Ishikawa (cell line): ENCODE results near the gene MSH5.

Experiments used
- CEBPB ChIP-seq: IDR thresholded peaks from 2 replicates; pipeline ENCODE4 v1.6.1; 2012
- CREB1 ChIP-seq: IDR thresholded peaks from 2 replicates; pipeline ENCODE4 v1.6.1; 2012; ENCODE audit warnings: low read depth
- EGR1 ChIP-seq: IDR thresholded peaks from 2 replicates; pipeline ENCODE4 v1.6.1; 2012
- EP300 ChIP-seq: IDR thresholded peaks from 2 replicates; pipeline ENCODE4 v1.6.1; 2012; ENCODE audit warnings: borderline replicate concordance
- FOXM1 ChIP-seq: IDR thresholded peaks from 2 replicates; pipeline ENCODE4 v1.6.1; 2012; ENCODE audit warnings: low read depth, borderline replicate concordance
- NFIC ChIP-seq: IDR thresholded peaks from 2 replicates; pipeline ENCODE4 v1.6.1; 2012
- RAD21 ChIP-seq: IDR thresholded peaks from 2 replicates; pipeline ENCODE4 v1.6.1; 2012; ENCODE audit warnings: low read depth
- TAF1 ChIP-seq: IDR thresholded peaks from 2 replicates; pipeline ENCODE4 v1.6.1; 2012; ENCODE audit warnings: low read depth, mild to moderate bottlenecking
- TCF12 ChIP-seq: IDR thresholded peaks from 2 replicates; pipeline ENCODE4 v1.6.1; 2012; ENCODE audit warnings: low read depth
- TEAD4 ChIP-seq: IDR thresholded peaks from 2 replicates; pipeline ENCODE4 v1.6.1; 2012
- YY1 ChIP-seq: IDR thresholded peaks from 2 replicates; pipeline ENCODE4 v1.6.1; 2012; ENCODE audit warnings: low read depth
- ZBTB7A ChIP-seq: IDR thresholded peaks from 2 replicates; pipeline ENCODE4 v1.6.1; 2012; ENCODE audit warnings: low read depth
- TF ChIP-seq, protein P1 (sequence below): IDR thresholded peaks from 2 replicates; pipeline ENCODE4 v1.6.1; 2012; ENCODE audit warnings: low read depth, mild to moderate bottlenecking
- TF ChIP-seq, protein P2 (sequence below): IDR thresholded peaks from 2 replicates; pipeline ENCODE4 v1.6.1; 2012
- TF ChIP-seq, protein P3 (sequence below): IDR thresholded peaks from 2 replicates; pipeline ENCODE4 v1.6.1; 2012

MSH5 gene

GRCh38 chr6:31737315-31737990 lies 2.4 kb upstream of the MSH5 start:
- TF ChIP-seq, protein P1, sequence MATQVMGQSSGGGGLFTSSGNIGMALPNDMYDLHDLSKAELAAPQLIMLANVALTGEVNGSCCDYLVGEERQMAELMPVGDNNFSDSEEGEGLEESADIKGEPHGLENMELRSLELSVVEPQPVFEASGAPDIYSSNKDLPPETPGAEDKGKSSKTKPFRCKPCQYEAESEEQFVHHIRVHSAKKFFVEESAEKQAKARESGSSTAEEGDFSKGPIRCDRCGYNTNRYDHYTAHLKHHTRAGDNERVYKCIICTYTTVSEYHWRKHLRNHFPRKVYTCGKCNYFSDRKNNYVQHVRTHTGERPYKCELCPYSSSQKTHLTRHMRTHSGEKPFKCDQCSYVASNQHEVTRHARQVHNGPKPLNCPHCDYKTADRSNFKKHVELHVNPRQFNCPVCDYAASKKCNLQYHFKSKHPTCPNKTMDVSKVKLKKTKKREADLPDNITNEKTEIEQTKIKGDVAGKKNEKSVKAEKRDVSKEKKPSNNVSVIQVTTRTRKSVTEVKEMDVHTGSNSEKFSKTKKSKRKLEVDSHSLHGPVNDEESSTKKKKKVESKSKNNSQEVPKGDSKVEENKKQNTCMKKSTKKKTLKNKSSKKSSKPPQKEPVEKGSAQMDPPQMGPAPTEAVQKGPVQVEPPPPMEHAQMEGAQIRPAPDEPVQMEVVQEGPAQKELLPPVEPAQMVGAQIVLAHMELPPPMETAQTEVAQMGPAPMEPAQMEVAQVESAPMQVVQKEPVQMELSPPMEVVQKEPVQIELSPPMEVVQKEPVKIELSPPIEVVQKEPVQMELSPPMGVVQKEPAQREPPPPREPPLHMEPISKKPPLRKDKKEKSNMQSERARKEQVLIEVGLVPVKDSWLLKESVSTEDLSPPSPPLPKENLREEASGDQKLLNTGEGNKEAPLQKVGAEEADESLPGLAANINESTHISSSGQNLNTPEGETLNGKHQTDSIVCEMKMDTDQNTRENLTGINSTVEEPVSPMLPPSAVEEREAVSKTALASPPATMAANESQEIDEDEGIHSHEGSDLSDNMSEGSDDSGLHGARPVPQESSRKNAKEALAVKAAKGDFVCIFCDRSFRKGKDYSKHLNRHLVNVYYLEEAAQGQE, result no peak
- TF ChIP-seq FOXM1 (no peak), TEAD4 (no peak), CREB1 (no peak), EP300 (no peak), TCF12 (no peak), TAF1 (no peak), ZBTB7A (no peak)

DNA sequence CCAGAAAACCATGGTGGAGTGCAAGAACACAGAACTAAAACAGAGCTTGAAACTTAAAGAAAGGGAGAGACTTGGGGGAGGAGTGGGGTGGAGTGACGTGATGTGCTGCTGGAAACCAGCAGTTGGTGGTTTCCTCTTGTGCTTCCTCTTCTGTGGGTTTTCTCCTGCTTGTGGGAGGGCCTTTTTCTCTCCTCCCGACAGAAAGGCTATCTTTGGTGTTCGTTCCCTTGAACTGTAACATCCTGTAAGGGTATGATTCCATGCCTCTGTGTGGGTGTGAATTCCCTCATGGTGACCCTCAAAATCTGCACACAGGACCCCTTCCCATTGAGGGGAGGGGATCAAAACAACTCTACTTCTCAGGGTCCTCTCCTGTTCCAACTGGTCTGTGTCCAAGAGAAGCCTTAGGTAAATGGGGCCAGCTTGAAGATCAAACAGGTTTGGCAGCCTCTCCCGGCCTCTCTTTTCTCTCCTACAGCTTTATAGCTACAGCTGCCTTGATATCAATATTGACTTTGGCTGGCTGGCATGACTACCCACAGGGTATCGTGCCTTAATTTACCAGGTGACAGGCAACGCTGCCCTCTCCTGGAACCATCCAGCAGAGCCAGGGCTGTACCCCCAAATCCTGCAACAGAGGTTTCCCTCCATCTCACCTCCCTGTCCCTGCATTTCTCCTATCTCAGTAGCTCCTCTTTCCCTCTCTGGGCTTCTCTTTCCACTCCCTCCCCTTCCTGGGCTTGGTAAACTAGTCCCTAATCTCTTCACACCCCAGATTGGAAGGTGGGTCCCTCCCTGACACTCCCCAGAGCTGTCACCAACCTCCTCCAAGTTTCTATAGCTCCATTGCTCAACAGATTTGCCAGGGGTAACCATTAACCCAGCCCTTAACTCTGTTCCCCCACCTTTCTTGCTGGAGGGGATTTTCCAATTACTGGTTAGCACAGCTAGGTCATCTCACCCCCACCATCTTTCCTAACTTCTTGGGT lies 1.5 kb upstream of the MSH5 start:
- TF ChIP-seq RAD21 (peak; percentile 50; the same call in 1 of the 2 replicates), EP300 (no peak)

DNA sequence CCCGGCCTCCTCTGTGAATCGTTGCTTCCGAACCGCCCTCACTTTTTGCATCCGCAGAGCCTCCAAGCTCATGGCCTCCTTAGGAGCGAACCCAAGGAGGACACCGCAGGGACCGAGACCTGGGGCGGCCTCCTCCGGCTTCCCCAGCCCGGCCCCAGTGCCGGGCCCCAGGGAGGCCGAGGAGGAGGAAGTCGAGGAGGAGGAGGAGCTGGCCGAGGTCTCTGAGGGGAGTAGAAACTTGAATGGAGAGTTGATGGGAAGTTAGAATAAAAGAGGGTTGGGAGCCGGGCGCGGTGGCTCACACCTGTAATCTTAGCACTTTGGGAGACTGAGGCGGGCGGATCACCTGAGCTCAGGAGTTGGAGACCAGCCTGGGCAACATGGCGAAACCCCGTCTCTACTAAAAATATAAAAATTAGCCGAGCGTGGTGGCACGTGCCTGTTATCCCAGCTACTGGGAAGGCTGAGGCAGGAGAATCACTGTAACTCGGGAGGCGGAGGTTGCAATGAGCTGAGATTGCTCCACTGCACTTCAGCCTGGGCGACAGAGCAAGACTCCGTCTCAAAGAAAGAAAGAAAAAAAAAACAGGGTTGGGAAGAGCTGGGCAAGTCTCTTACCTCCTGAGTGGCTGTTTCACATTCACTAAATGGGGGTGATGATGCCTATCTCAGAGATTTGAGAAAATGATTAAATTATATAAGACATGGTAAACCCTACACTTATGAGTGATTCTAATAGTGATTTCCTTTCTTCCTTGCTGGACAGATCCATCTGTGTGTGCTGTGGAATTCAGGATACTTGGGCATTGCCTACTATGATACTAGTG lies 805 bp downstream of the MSH5 start:
- TF ChIP-seq, protein P1, result peak; percentile 21
- TF ChIP-seq CEBPB, result no peak
- no peak for TF ChIP-seq YY1
- TF ChIP-seq TEAD4, result no peak
- no peak for TF ChIP-seq TCF12

DNA sequence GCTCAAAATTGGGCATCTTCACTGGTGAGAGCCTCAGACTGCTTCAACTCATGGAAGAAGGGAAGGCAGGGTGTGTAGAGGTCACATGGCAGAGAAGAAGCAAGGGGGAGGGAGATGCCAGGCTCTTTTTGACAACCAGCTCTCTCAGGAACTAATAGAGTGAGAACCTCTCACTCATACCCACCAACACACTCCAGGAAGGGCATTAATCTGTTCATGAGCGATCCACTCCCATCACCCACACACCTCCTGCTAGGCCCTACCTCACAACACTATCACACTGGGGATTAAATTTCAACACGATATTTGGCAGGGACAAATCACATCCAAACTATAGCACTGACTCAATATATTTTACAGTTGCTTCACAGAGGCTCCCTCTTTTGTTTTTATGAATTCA lies 2.0 kb downstream of the MSH5 start:
- no peak for TF ChIP-seq TCF12
- TF ChIP-seq, protein P1, result no peak
- TF ChIP-seq TEAD4, result no peak
- TF ChIP-seq CEBPB, result no peak
- no peak for TF ChIP-seq FOXM1
- no peak for TF ChIP-seq YY1
- TF ChIP-seq ZBTB7A, result no peak
- TF ChIP-seq EGR1, result no peak
- TF ChIP-seq, protein P2, sequence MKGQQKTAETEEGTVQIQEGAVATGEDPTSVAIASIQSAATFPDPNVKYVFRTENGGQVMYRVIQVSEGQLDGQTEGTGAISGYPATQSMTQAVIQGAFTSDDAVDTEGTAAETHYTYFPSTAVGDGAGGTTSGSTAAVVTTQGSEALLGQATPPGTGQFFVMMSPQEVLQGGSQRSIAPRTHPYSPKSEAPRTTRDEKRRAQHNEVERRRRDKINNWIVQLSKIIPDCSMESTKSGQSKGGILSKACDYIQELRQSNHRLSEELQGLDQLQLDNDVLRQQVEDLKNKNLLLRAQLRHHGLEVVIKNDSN, result no peak
- TF ChIP-seq EP300, result no peak
- no peak for TF ChIP-seq CREB1
- TF ChIP-seq TAF1, result no peak
- no peak for TF ChIP-seq RAD21
- TF ChIP-seq, protein P3, sequence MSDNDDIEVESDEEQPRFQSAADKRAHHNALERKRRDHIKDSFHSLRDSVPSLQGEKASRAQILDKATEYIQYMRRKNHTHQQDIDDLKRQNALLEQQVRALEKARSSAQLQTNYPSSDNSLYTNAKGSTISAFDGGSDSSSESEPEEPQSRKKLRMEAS, result no peak
- no peak for TF ChIP-seq NFIC
